Measurements from ENCODE around the gene CTCF. TPM values are rescaled to one million over a fixed set of nuclear protein-coding genes. Genes with fewer than 3 reads are reported as not detected.
A peak's percentile ranks its signal among the peaks of the same experiment; 100 is the strongest.

The CTCF gene
- total and polyA plus RNA-seq, 2 donors from 2014 or later = 20.4 to 42.6 TPM

- DNase-seq (peak in 1 of 5 donors; percentile 49), FAIRE-seq (no peak)
- Histone ChIP-seq H3K9me3 (ENCODE audit: control insufficient read depth in 2 of 3, insufficient read depth in 1 of 3, low read length in 3 of 3) (no peaks in the 10 kb centered on the region), H3K27ac (ENCODE audit: low read depth in 2 of 2, low read length in 2 of 2) (no peak overlapping the region), H3K36me3 (ENCODE audit: control insufficient read depth in 2 of 3, insufficient read depth in 3 of 3, low read length in 3 of 3) (peaks cover 4 to 49% (median 26%) of the 10 kb centered on the region in 3 donors), H3K4me1 (ENCODE audit: control insufficient read depth in 2 of 3, insufficient read depth in 2 of 3, low read depth in 1 of 3, low read length in 3 of 3) (peaks cover 0 to 25% (median 0%) of the 10 kb centered on the region in 3 donors), H3K27me3 (ENCODE audit: control insufficient read depth, insufficient read depth, low read length) (no peaks in the 10 kb centered on the region), H3K9ac (ENCODE audit: low read length in 3 of 3) (no peak overlapping the region), H3K4me3 (ENCODE audit: low read length in 3 of 3) (no peak overlapping the region)
- intact Hi-C loops (cut with DNase I) = no loop called here
- TF ChIP-seq CTCF (IDR thresholded peaks at IDR 0.05; ENCODE audit: borderline replicate concordance, extremely low read depth, insufficient read depth) = no peak
Measured at GRCh38 chr16:67540756-67541155, 21.6 kb upstream of the CTCF start.

GRCh38 chr16:67541391-67542263, 20.7 kb upstream of the CTCF start:
- no peaks in the 10 kb centered on the region for H3K9me3 ChIP-seq (ENCODE audit: control insufficient read depth in 2 of 3, insufficient read depth in 1 of 3, low read length in 3 of 3)
- H3K27me3 ChIP-seq (ENCODE audit: control insufficient read depth, insufficient read depth, low read length) = no peaks in the 10 kb centered on the region
- peaks cover 0 to 24% (median under 1%) of the 10 kb centered on the region in 3 donors for H3K4me1 ChIP-seq (ENCODE audit: control insufficient read depth in 2 of 3, insufficient read depth in 2 of 3, low read depth in 1 of 3, low read length in 3 of 3)
- H3K4me3 ChIP-seq (ENCODE audit: low read length in 3 of 3) = no peak overlapping the region
- DNase-seq (no peak), FAIRE-seq (no peak)
- no peak overlapping the region for H3K27ac ChIP-seq (ENCODE audit: low read depth in 2 of 2, low read length in 2 of 2)
- H3K9ac ChIP-seq (ENCODE audit: low read length in 3 of 3) = no peak overlapping the region
- intact Hi-C loops (cut with DNase I) = no loop called here
- TF ChIP-seq CTCF (IDR thresholded peaks at IDR 0.05; ENCODE audit: borderline replicate concordance, extremely low read depth, insufficient read depth) = no peak
- H3K36me3 ChIP-seq (ENCODE audit: control insufficient read depth in 2 of 3, insufficient read depth in 3 of 3, low read length in 3 of 3) = peaks cover 4 to 57% (median 27%) of the 10 kb centered on the region in 3 donors

GRCh38 chr16:67542464-67542863, 19.9 kb upstream of the CTCF start:
- H3K4me3 ChIP-seq (ENCODE audit: low read length in 3 of 3) = no peak overlapping the region
- H3K27ac ChIP-seq (ENCODE audit: low read depth in 2 of 2, low read length in 2 of 2) = no peak overlapping the region
- H3K9me3 ChIP-seq (ENCODE audit: control insufficient read depth in 2 of 3, insufficient read depth in 1 of 3, low read length in 3 of 3) = no peaks in the 10 kb centered on the region
- H3K9ac ChIP-seq (ENCODE audit: low read length in 3 of 3) = no peak overlapping the region
- TF ChIP-seq CTCF (IDR thresholded peaks at IDR 0.05; ENCODE audit: borderline replicate concordance, extremely low read depth, insufficient read depth) = no peak
- no peaks in the 10 kb centered on the region for H3K27me3 ChIP-seq (ENCODE audit: control insufficient read depth, insufficient read depth, low read length)
- peaks cover 4 to 58% (median 28%) of the 10 kb centered on the region in 3 donors for H3K36me3 ChIP-seq (ENCODE audit: control insufficient read depth in 2 of 3, insufficient read depth in 3 of 3, low read length in 3 of 3)
- FAIRE-seq (no peak), DNase-seq (peak in 1 of 5 donors; percentile 62)
- intact Hi-C loops (cut with DNase I) = no loop called here
- peaks cover 0 to 25% (median 3%) of the 10 kb centered on the region in 3 donors for H3K4me1 ChIP-seq (ENCODE audit: control insufficient read depth in 2 of 3, insufficient read depth in 2 of 3, low read depth in 1 of 3, low read length in 3 of 3)
